Measurements from ENCODE around the gene ATXN7. TPM values are rescaled to one million over a fixed set of nuclear protein-coding genes. Genes with fewer than 3 reads are reported as not detected.

ATXN7 gene
- total and polyA plus RNA-seq, 2 of the 13 experiments (the other 11 are each of a cell fraction or from before 2014, with no cell fraction given): 13.8 to 20.0 TPM

GRCh38 chr3:63863150-63864007 lies at the start of gene ATXN7, which contains the start of gene THOC7 (continued):
- no peak for TF ChIP-seq SKIL (CRISPR knock-in tag; IDR thresholded peaks at IDR 0.05; ENCODE audit: borderline replicate concordance)
- no peak for TF ChIP-seq RNF2 (conservative IDR thresholded peaks at IDR 0.05; ENCODE audit: low read depth)
- no peak for TF ChIP-seq MTA3 (CRISPR knock-in tag; IDR thresholded peaks at IDR 0.05)
- no peak for TF ChIP-seq THAP11 (CRISPR knock-in tag; IDR thresholded peaks at IDR 0.05)
- TF ChIP-seq KDM1A (CRISPR knock-in tag; IDR thresholded peaks at IDR 0.05): no peak
- TF ChIP-seq, protein P1, sequence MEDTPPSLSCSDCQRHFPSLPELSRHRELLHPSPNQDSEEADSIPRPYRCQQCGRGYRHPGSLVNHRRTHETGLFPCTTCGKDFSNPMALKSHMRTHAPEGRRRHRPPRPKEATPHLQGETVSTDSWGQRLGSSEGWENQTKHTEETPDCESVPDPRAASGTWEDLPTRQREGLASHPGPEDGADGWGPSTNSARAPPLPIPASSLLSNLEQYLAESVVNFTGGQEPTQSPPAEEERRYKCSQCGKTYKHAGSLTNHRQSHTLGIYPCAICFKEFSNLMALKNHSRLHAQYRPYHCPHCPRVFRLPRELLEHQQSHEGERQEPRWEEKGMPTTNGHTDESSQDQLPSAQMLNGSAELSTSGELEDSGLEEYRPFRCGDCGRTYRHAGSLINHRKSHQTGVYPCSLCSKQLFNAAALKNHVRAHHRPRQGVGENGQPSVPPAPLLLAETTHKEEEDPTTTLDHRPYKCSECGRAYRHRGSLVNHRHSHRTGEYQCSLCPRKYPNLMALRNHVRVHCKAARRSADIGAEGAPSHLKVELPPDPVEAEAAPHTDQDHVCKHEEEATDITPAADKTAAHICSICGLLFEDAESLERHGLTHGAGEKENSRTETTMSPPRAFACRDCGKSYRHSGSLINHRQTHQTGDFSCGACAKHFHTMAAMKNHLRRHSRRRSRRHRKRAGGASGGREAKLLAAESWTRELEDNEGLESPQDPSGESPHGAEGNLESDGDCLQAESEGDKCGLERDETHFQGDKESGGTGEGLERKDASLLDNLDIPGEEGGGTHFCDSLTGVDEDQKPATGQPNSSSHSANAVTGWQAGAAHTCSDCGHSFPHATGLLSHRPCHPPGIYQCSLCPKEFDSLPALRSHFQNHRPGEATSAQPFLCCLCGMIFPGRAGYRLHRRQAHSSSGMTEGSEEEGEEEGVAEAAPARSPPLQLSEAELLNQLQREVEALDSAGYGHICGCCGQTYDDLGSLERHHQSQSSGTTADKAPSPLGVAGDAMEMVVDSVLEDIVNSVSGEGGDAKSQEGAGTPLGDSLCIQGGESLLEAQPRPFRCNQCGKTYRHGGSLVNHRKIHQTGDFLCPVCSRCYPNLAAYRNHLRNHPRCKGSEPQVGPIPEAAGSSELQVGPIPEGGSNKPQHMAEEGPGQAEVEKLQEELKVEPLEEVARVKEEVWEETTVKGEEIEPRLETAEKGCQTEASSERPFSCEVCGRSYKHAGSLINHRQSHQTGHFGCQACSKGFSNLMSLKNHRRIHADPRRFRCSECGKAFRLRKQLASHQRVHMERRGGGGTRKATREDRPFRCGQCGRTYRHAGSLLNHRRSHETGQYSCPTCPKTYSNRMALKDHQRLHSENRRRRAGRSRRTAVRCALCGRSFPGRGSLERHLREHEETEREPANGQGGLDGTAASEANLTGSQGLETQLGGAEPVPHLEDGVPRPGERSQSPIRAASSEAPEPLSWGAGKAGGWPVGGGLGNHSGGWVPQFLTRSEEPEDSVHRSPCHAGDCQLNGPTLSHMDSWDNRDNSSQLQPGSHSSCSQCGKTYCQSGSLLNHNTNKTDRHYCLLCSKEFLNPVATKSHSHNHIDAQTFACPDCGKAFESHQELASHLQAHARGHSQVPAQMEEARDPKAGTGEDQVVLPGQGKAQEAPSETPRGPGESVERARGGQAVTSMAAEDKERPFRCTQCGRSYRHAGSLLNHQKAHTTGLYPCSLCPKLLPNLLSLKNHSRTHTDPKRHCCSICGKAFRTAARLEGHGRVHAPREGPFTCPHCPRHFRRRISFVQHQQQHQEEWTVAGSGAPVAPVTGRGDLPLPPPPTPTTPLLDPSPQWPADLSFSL (CRISPR knock-in tag; IDR thresholded peaks at IDR 0.05): no peak
- no peak for TF ChIP-seq CREB3 (CRISPR knock-in tag; IDR thresholded peaks at IDR 0.05)
- no peak for TF ChIP-seq STAT6 (CRISPR knock-in tag; IDR thresholded peaks at IDR 0.05; ENCODE audit: borderline replicate concordance)
- TF ChIP-seq, protein P2, sequence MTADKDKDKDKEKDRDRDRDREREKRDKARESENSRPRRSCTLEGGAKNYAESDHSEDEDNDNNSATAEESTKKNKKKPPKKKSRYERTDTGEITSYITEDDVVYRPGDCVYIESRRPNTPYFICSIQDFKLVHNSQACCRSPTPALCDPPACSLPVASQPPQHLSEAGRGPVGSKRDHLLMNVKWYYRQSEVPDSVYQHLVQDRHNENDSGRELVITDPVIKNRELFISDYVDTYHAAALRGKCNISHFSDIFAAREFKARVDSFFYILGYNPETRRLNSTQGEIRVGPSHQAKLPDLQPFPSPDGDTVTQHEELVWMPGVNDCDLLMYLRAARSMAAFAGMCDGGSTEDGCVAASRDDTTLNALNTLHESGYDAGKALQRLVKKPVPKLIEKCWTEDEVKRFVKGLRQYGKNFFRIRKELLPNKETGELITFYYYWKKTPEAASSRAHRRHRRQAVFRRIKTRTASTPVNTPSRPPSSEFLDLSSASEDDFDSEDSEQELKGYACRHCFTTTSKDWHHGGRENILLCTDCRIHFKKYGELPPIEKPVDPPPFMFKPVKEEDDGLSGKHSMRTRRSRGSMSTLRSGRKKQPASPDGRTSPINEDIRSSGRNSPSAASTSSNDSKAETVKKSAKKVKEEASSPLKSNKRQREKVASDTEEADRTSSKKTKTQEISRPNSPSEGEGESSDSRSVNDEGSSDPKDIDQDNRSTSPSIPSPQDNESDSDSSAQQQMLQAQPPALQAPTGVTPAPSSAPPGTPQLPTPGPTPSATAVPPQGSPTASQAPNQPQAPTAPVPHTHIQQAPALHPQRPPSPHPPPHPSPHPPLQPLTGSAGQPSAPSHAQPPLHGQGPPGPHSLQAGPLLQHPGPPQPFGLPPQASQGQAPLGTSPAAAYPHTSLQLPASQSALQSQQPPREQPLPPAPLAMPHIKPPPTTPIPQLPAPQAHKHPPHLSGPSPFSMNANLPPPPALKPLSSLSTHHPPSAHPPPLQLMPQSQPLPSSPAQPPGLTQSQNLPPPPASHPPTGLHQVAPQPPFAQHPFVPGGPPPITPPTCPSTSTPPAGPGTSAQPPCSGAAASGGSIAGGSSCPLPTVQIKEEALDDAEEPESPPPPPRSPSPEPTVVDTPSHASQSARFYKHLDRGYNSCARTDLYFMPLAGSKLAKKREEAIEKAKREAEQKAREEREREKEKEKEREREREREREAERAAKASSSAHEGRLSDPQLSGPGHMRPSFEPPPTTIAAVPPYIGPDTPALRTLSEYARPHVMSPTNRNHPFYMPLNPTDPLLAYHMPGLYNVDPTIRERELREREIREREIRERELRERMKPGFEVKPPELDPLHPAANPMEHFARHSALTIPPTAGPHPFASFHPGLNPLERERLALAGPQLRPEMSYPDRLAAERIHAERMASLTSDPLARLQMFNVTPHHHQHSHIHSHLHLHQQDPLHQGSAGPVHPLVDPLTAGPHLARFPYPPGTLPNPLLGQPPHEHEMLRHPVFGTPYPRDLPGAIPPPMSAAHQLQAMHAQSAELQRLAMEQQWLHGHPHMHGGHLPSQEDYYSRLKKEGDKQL (CRISPR knock-in tag; IDR thresholded peaks at IDR 0.05; ENCODE audit: low read depth): no peak

Measured in HepG2 (cell line).